HEK293 (cell line): ENCODE results near the gene PIK3R4.

ENCODE experiments used
- CTCF ChIA-PET: fragments of 350-600 bp; formaldehyde crosslinking; extraction: SDS; loops from one replicate; lab custom pipeline; 2021; ENCODE audit warnings: antibody characterized with exemption; lab: Yijun Ruan, JAX
- POLR2A ChIA-PET: fragments of 300-600 bp; formaldehyde crosslinking; extraction: SDS; loops from one replicate; lab custom pipeline; 2020; ENCODE audit warnings: antibody characterized with exemption, inconsistent platforms; lab: Yijun Ruan, JAX
- H3K27ac ChIP-seq: fragments of 200-500 bp; sonication (Bioruptor generic); 2 replicates; pipeline ENCODE4 v1.5.1; 2014; ENCODE audit warnings: low read depth, low read length, control low read depth, inconsistent platforms; ENCODE audit errors: extremely low read depth
- H3K36me3 ChIP-seq, 2 experiments: fragments of 200-500 bp in 1 of 2; sonication (Bioruptor generic) in 1 of 2; 1 replicate in 1 of 2; 2 replicates in 1 of 2; pipeline ENCODE4 v1.5.1; 2014 to 2017; ENCODE audit warnings: inconsistent platforms in 2 of 2, low read length in 2 of 2; ENCODE audit not compliant: control insufficient read depth in 2 of 2, insufficient read depth in 1 of 2
- H3K4me1 ChIP-seq: fragments of 200-500 bp; sonication (Bioruptor generic); 2 replicates; pipeline ENCODE4 v1.5.1; 2014; ENCODE audit warnings: mild to moderate bottlenecking, low read length, inconsistent platforms; ENCODE audit not compliant: control insufficient read depth, insufficient read depth
- H3K4me3 ChIP-seq: 2 replicates; pipeline ENCODE4 v1.5.1; 2011; ENCODE audit warnings: low read depth, mild to moderate bottlenecking, control low read depth, low read length, moderate library complexity
- H3K9me3 ChIP-seq: fragments of 200-500 bp; sonication (Bioruptor generic); 2 replicates; pipeline ENCODE4 v1.5.1; 2014; ENCODE audit warnings: low read depth, low read length, inconsistent platforms; ENCODE audit not compliant: control insufficient read depth, insufficient read depth
- AEBP2 ChIP-seq: fragments of 450-650 bp; formaldehyde crosslinking; IDR thresholded peaks from 2 replicates; pipeline ENCODE4 v1.5.1; 2016; ENCODE audit warnings: missing biosample characterization, missing genetic modification characterization, borderline replicate concordance
- IKZF3 ChIP-seq: fragments of 450-650 bp; IDR thresholded peaks from 2 replicates; pipeline ENCODE4 v1.5.0; 2018; ENCODE audit warnings: missing biosample characterization, mild to moderate bottlenecking, missing genetic modification characterization, moderate library complexity
- KLF17 ChIP-seq: fragments of 450-650 bp; formaldehyde crosslinking; IDR thresholded peaks from 2 replicates; pipeline ENCODE4 v1.5.1; 2016; ENCODE audit warnings: missing biosample characterization, missing genetic modification characterization
- KLF8 ChIP-seq: fragments of 450-650 bp; formaldehyde crosslinking; IDR thresholded peaks from 2 replicates; pipeline ENCODE4 v1.5.1; 2016; ENCODE audit warnings: missing biosample characterization, missing genetic modification characterization
- SCRT2 ChIP-seq: fragments of 450-650 bp; formaldehyde crosslinking; IDR thresholded peaks from 2 replicates; pipeline ENCODE4 v1.5.1; 2016; ENCODE audit warnings: missing biosample characterization, missing genetic modification characterization
- SP7 ChIP-seq: fragments of 450-650 bp; formaldehyde crosslinking; IDR thresholded peaks from 2 replicates; pipeline ENCODE4 v1.5.1; 2016; ENCODE audit warnings: missing biosample characterization, missing genetic modification characterization
- YY2 ChIP-seq: fragments of 450-650 bp; formaldehyde crosslinking; IDR thresholded peaks from 2 replicates; pipeline ENCODE4 v1.5.1; 2016; ENCODE audit warnings: missing biosample characterization, missing genetic modification characterization
- ZBTB20 ChIP-seq: fragments of 450-650 bp; formaldehyde crosslinking; IDR thresholded peaks from 2 replicates; pipeline ENCODE4 v1.5.1; 2016; ENCODE audit warnings: missing biosample characterization, missing genetic modification characterization
- ZBTB21 ChIP-seq: fragments of 450-650 bp; formaldehyde crosslinking; IDR thresholded peaks from 2 replicates; pipeline ENCODE4 v1.5.1; 2017; ENCODE audit warnings: missing biosample characterization, missing genetic modification characterization
- ZNF10 ChIP-seq: fragments of 450-650 bp; formaldehyde crosslinking; IDR thresholded peaks from 2 replicates; pipeline ENCODE4 v1.5.1; 2017; ENCODE audit warnings: missing biosample characterization, missing genetic modification characterization
- ZNF112 ChIP-seq: fragments of 450-650 bp; formaldehyde crosslinking; IDR thresholded peaks from 2 replicates; pipeline ENCODE4 v1.5.0; 2017; ENCODE audit warnings: missing biosample characterization, missing genetic modification characterization
- ZNF214 ChIP-seq: fragments of 450-650 bp; formaldehyde crosslinking; IDR thresholded peaks from 2 replicates; pipeline ENCODE4 v1.5.1; 2017; ENCODE audit warnings: missing biosample characterization, mild to moderate bottlenecking, missing genetic modification characterization, borderline replicate concordance
- ZNF341 ChIP-seq: fragments of 450-650 bp; formaldehyde crosslinking; IDR thresholded peaks from 2 replicates; pipeline ENCODE4; 2016; ENCODE audit warnings: low read depth, missing biosample characterization, missing genetic modification characterization
- ZNF350 ChIP-seq: fragments of 450-650 bp; formaldehyde crosslinking; IDR thresholded peaks from 2 replicates; pipeline ENCODE4 v1.5.0; 2017; ENCODE audit warnings: missing biosample characterization, mild to moderate bottlenecking, missing genetic modification characterization
- ZNF394 ChIP-seq: fragments of 450-650 bp; formaldehyde crosslinking; IDR thresholded peaks from 2 replicates; pipeline ENCODE4 v1.5.1; 2016; ENCODE audit warnings: missing biosample characterization, missing genetic modification characterization, mild to moderate bottlenecking, moderate library complexity, borderline replicate concordance
- ZNF521 ChIP-seq: fragments of 450-650 bp; formaldehyde crosslinking; IDR thresholded peaks from 2 replicates; pipeline ENCODE4 v1.5.1; 2017; ENCODE audit warnings: missing biosample characterization, mild to moderate bottlenecking, missing genetic modification characterization
- ZNF677 ChIP-seq: fragments of 450-650 bp; IDR thresholded peaks from 2 replicates; pipeline ENCODE4 v1.5.0; 2018; ENCODE audit warnings: missing biosample characterization, mild to moderate bottlenecking, missing genetic modification characterization, moderate library complexity
- ZNF776 ChIP-seq: fragments of 450-650 bp; formaldehyde crosslinking; IDR thresholded peaks from 2 replicates; pipeline ENCODE4 v1.5.0; 2017; ENCODE audit warnings: missing biosample characterization, missing genetic modification characterization, borderline replicate concordance
- TF ChIP-seq, protein P1 (sequence below): fragments of 450-650 bp; formaldehyde crosslinking; IDR thresholded peaks from 2 replicates; pipeline ENCODE4 v1.5.1; 2016; ENCODE audit warnings: missing biosample characterization, missing genetic modification characterization
- TF ChIP-seq, protein P2 (sequence below): fragments of 450-650 bp; formaldehyde crosslinking; IDR thresholded peaks from 2 replicates; pipeline ENCODE4 v1.5.1; 2016; ENCODE audit warnings: missing biosample characterization, missing genetic modification characterization

PIK3R4 gene

DNA sequence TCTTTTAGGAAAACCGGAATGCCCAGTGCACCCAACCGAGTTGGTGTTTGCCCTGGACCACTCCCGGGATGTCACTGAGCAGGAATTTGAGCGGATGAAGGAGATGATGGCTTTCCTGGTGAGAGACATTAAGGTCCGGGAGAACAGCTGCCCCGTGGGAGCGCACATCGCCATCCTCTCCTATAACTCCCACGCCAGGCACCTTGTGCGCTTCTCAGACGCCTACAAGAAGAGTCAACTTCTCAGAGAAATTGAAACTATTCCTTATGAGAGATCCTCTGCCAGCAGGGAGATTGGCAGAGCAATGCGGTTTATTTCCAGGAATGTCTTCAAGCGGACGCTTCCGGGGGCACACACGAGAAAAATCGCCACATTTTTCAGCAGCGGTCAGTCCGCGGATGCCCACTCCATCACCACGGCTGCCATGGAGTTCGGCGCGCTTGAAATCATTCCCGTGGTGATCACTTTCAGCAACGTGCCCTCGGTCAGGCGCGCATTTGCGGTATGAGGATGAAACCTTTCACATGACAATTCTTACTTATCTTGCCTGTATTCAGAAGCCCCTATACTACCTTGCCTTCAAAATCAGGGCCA lies 97.5 kb downstream of the PIK3R4 start (continued):
- TF ChIP-seq, protein P1, sequence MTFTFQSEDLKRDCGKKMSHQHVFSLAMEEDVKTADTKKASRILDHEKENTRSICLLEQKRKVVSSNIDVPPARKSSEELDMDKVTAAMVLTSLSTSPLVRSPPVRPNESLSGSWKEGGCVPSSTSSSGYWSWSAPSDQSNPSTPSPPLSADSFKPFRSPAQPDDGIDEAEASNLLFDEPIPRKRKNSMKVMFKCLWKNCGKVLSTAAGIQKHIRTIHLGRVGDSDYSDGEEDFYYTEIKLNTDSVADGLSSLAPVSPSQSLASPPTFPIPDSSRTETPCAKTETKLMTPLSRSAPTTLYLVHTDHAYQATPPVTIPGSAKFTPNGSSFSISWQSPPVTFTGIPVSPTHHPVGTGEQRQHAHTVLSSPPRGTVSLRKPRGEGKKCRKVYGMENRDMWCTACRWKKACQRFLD (tag by site-specific recombination), result no peak

DNA sequence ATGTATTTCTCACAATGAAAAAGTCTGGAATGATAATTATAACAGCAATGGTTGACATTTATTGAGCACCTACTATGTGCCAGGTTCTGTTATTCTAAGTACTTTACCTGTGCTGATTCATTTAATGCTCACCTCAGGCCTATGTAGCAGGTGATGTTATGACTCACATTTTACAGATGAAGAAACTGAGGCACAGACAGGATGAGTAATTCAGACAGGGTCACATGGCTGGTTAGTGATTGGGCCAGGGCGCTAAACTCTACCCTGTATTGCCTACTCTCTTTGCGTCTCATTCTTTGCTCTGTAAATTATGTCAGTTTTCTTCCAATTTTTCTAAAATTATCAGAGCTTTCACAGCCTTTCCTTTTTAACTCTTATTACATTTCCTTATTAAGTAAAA lies 98.3 kb downstream of the PIK3R4 start:
- no peak overlapping the region for H3K4me3 ChIP-seq
- POLR2A ChIA-PET, result no interaction called here
- TF ChIP-seq ZNF350 (tag by site-specific recombination) (no peak), ZNF112 (tag by site-specific recombination) (no peak), SP7 (tag by site-specific recombination) (no peak), ZNF10 (no peak), ZBTB20 (tag by site-specific recombination) (no peak), KLF8 (tag by site-specific recombination) (no peak), SCRT2 (tag by site-specific recombination) (no peak), ZBTB21 (tag by site-specific recombination) (no peak), ZNF214 (tag by site-specific recombination) (no peak), ZNF394 (no peak), KLF17 (no peak), ZNF776 (tag by site-specific recombination) (no peak), YY2 (tag by site-specific recombination) (no peak), ZNF341 (tag by site-specific recombination) (no peak), ZNF521 (tag by site-specific recombination) (no peak), IKZF3 (tag by site-specific recombination) (no peak)
- TF ChIP-seq, protein P2, sequence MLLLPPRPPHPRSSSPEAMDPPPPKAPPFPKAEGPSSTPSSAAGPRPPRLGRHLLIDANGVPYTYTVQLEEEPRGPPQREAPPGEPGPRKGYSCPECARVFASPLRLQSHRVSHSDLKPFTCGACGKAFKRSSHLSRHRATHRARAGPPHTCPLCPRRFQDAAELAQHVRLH (tag by site-specific recombination), result no peak
- TF ChIP-seq, all 188 proteins: peak for 0
- H3K27ac ChIP-seq, result no peak overlapping the region
- no peaks in the 10 kb centered on the region for H3K36me3 ChIP-seq
- no peaks in the 10 kb centered on the region for H3K9me3 ChIP-seq
- CTCF ChIA-PET, result interaction anchor here (0.6 kb wide), 1 partner anchor 47 kb away, joined by 3 read pairs; no protein-coding TSS in a partner anchor
- no peaks in the 10 kb centered on the region for H3K4me1 ChIP-seq

DNA sequence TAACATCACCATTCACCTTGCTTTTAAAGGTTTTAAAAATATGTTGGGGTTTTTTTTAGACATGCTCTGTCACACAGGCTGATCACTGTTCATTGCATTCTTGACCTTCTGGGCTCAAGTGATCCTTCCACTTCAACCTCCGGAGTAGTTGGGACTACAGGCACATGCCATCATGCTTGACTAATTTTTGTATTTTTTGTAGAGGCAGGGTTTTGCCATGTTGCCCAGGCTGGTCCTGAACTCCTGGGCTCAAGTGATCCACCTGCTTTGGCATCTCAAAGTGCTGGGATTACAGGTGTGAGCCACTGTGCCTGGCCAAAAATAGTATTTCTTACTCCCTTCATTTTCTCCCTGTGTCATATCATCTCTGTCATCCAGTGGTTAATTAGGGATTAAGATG lies 101.4 kb downstream of the PIK3R4 start:
- Histone ChIP-seq H3K36me3 (no peaks in the 10 kb centered on the region), H3K9me3 (no peaks in the 10 kb centered on the region), H3K4me1 (no peaks in the 10 kb centered on the region)
- TF ChIP-seq AEBP2, result no peak
- no peak for TF ChIP-seq ZNF677 (tag by site-specific recombination)
- no peak for TF ChIP-seq ZBTB21 (tag by site-specific recombination)
- TF ChIP-seq, all 188 proteins: peak for 0
- ChIA-PET POLR2A (no interaction called here), CTCF (no interaction called here)
- Histone ChIP-seq H3K27ac (no peak overlapping the region), H3K4me3 (no peak overlapping the region)
